Measurements from ENCODE around the gene ZNF223. TPM values are rescaled to one million over a fixed set of nuclear protein-coding genes. Genes with fewer than 3 reads are reported as not detected.
A peak's percentile ranks its signal among the peaks of the same experiment; 100 is the strongest.

The ZNF223 gene
- total RNA-seq, 1 donor from 2014 or later: 1.2 TPM

DNA sequence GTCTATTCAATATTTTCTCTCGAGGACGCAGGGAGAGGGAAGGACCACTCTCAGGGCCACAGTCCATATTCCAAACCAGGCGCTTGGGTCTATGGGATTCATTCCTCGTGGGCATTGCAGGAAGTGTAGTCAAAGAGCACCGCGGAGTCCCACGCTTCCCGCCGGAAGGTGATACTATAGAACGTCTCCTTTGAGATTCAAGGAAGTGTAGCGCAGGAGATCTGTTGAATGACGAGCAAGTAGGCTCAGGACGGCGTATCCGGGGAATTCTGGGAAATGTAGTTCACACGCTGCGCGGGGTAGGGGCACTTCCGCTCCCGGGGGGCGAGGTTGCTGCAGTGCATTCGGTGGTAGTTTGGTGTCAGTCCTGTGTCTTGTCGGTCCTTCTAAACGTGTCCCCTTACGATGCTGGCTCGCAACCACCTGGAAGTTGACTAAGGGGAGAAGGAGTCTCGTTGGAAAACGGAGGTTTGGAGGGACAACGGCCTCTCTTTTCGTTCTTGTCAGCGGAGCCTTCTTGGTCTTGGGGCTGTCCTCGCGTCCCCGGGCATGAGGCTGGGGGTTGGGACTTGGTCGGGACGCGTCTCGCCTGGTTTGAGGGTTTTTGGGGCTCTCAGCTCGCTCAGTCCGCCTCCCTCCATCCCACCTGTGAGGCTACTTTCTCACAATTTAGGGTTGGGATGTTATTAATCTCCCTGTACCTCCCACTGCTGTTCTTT, 20.1 kb downstream of the ZNF223 start, which contains the start of gene ZNF284:
Gene ZNF284 (plus strand): TSS at position 336 of the 719 bp plus-strand sequence. CDS start 4,231 bp downstream, outside the sequence.
- ATAC-seq: peak; percentile 100
- peak; percentile 82 for DNase-seq (ENCODE audit: low spot score)

DNA sequence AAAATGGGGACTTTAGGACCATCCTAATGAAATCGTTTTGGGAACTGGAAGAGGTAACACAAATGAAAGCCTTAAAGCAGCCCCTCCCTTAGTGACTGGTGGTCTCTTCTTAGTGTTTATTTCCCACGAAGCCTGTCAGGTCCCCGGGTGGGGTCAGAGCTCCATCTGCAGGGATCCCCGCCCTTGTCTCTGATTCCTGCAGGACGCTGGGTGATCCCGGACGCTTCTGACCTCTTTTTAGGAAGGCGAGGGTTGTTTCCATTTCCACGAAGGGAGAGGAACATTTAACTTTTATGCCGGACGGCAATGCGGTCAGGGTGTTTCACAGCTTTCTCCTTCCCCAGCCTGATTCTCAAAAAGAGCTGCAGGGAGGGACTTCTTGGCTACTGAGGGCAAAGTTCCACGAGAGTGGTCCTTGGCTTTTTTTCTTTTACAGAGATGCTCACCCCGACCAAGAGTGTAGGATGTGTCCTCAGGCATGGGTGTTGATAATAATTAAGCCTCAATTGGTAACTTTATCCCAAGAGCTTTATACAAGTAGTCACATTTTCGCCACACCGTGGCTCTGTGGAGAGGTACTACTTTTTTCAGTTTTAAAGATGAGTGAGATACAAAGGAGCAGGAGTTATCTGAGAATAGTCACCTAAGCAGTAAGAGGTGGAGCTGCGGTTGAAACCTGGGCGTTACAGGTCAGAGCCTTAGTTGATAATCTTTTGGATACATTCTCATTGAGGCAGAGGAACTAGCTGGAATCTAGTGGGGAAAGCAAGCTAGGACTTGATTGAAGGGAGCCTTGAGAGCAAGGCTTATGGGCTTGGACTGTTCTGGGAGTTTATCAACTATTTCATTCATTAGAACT, 20.9 kb downstream of the ZNF223 start:
- DNase-seq (ENCODE audit: low spot score) (no peak), ATAC-seq (no peak)

DNA sequence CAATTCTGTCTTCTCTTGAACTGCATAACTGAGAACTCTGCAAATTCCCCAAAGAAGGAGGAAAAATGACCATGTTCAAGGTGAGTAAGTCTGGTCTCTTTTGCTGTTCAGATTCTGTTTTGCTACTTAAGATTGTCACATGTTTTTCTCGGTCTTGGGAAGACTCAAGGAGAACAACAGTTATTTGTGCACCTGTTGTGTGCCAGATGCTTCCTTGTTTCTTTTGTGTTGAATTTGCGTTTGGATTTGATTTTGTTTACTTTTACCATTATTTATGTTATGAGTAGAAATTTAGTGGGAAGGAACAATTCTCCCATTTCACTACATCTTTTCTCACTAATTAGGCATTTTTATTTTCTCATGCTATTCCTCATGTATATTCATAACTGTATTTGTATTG, 24.5 kb downstream of the ZNF223 start:
- no peak for ATAC-seq

GRCh38 chr19:44092108-44092507, 40.3 kb downstream of the ZNF223 start:
- ATAC-seq (no peak), DNase-seq (ENCODE audit: low spot score) (no peak)

More for the DNA sequence above, 24.5 kb downstream of the ZNF223 start:
- DNase-seq (ENCODE audit: low spot score): no peak

DNA sequence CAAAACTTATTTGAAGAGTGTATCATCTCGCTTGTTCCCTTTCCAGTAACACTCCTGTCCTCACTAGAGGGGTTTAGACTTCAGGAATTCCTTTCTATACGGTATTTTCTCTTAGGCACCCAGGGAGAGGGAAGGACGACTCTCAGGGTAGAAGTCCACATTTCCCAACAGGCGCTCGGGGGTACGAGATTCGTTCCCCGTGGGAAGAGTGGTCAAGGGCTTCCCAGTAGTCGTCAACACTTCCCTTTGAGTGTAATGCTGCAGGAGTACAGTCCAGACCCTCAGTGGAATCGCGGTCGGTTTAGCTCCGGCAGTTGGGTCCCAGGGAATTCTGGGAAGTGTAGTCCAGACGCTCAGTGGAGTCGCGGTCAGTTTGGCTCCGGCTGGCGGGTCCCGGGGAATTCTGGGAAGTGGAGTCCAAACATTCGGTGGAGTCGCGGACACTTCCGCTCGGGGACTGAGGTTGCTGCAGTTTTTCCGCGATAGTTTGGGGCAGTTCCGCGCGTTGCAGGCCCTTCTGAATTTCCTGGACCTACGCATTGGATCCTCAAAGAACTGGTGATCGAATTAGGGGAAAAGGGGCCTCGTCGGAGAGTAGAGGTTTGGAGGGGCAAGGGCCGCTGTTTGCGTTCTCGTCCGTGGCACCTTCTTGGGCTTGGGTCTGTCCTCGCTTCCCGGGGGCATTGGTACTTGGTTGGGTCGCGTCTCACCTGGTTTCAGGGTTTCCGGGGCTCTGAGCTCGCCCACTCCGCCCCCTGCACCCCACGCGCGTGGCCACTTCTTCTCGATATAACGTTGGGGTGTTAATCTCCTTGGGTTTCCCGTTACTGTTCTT, 42.3 kb downstream of the ZNF223 start, which contains the start of gene ZNF224:
Gene ZNF224 (plus strand): TSS at position 431 of the 835 bp plus-strand sequence. CDS start 3,513 bp downstream, outside the sequence.
- peak; percentile 94 for DNase-seq (ENCODE audit: low spot score)
- ATAC-seq: peak; percentile 98

DNA sequence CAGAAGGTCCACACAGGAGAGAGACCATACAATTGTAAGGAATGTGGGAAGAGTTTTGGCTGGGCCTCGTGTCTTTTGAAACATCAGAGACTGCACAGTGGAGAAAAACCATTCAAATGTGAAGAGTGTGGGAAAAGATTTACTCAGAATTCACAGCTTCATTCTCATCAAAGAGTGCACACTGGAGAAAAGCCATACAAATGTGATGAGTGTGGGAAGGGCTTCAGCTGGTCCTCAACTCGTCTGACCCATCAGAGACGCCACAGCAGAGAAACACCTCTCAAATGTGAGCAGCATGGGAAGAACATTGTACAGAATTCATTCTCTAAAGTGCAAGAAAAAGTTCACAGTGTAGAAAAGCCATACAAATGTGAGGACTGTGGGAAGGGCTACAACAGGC, 55.9 kb downstream of the ZNF223 start:
- no peak for ATAC-seq
- DNase-seq (ENCODE audit: low spot score): no peak

DNA sequence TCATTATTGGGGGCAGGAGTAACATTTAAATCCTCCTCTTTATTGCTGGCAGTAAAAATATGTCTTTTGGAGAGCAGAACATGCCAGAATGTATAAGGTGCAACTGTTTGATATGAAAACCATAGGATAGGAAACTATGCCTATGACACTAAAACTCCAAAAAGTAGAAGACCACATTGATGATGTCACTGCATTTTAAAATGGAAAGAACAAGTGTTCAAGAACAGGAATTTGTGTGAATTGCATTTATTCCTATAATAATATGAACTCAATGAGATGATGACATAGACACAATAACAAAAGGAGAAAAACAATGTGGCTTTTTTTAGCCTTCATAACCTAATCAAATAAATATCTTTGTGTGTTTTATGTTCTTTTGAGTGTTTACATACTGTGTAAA, 57.6 kb downstream of the ZNF223 start:
- ATAC-seq (no peak), DNase-seq (ENCODE audit: low spot score) (no peak)

GRCh38 chr19:44111910-44112463, 60.2 kb downstream of the ZNF223 start:
- ATAC-seq: no peak
- DNase-seq (ENCODE audit: low spot score): no peak

DNA sequence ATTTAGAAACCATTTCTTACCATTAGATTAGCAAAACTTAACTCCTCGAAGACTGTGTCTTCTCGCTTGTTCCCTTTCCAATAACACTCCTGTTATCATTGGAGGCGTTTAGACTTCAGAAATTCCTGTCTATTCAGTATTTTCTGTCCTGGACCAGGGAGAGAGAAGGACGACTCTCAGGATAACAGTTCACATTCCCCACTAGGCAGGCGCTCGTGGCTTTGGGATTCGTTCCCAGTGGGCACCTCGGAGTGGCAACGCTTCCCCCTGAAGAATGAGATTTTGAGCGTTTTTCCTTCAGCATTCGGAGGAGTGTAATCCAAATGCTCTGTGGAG, 60.9 kb downstream of the ZNF223 start:
- no peak for DNase-seq (ENCODE audit: low spot score)
- ATAC-seq: peak; percentile 17

- ATAC-seq: peak; percentile 98
- DNase-seq (ENCODE audit: low spot score): peak; percentile 97
Measured at GRCh38 chr19:44113138-44113783, 61.4 kb downstream of the ZNF223 start, which contains the start of gene ZNF225. Gene ZNF225 (plus strand): TSS chr19:44113399. CDS start chr19:44115828, 2,429 bp downstream.

- ATAC-seq (no peak), DNase-seq (ENCODE audit: low spot score) (peak; percentile 46)
Measured at GRCh38 chr19:44113784-44114390, 62.1 kb downstream of the ZNF223 start.

Other genes with a start within 250 kb of the ZNF223 start
- not detected for gene LYPD5, start 249.6 kb upstream of the ZNF223 start, total RNA-seq
- gene ZNF283, start 224.7 kb upstream of the ZNF223 start, total RNA-seq: 2.6 TPM
- gene ZNF404, start 168.1 kb upstream of the ZNF223 start, total RNA-seq: 0.40 TPM
- gene ZNF45, start 116.8 kb upstream of the ZNF223 start, total RNA-seq: 3.3 TPM
- 2.9 TPM for gene ZNF221, start 100.8 kb upstream of the ZNF223 start, total RNA-seq
- 2.7 TPM for gene ZNF155, start 67.8 kb upstream of the ZNF223 start, total RNA-seq
- 1.7 TPM for gene ZNF230, start 49.1 kb upstream of the ZNF223 start, total RNA-seq
- gene ZNF222, start 26.7 kb upstream of the ZNF223 start, total RNA-seq: 0.96 TPM
- 0.68 TPM for gene ZNF284, start 20.1 kb downstream of the ZNF223 start, total RNA-seq
- gene ZNF224, start 42.3 kb downstream of the ZNF223 start, total RNA-seq: 9.7 TPM
- 1.8 TPM for gene ZNF225, start 61.4 kb downstream of the ZNF223 start, total RNA-seq
- gene ZNF234, start 89.5 kb downstream of the ZNF223 start, total RNA-seq: 3.6 TPM
- gene ZNF226, start 113.1 kb downstream of the ZNF223 start, total RNA-seq: 8.3 TPM
- gene ZNF227, start 160.5 kb downstream of the ZNF223 start, total RNA-seq: 6.0 TPM
- gene ZNF233, start 207.8 kb downstream of the ZNF223 start, total RNA-seq: not detected